Peyer's patch (tissue), 4 donors: Measurements from ENCODE around the gene BMP6.

Experiments used
- CTCF ChIP-seq, 6 experiments: fragments of 450-650 bp in 4 of 6; fragments of 200-600 bp in 2 of 6; sonication (generic) in 1 of 6; IDR thresholded peaks; one replicate each; pipeline ENCODE4 v1.5.1; 2017 to 2019; ENCODE audit warnings: antibody characterized with exemption in 6 of 6, mild to moderate bottlenecking in 3 of 6, moderate library complexity in 1 of 6
- POLR2A ChIP-seq, 2 donors: fragments of 450-650 bp; IDR thresholded peaks; one replicate each; pipeline ENCODE4 v1.5.1; 2017; ENCODE audit warnings: antibody characterized with exemption in 2 of 2, mild to moderate bottlenecking in 2 of 2, moderate library complexity in 2 of 2

- TF ChIP-seq POLR2A (IDR thresholded peaks at IDR 0.05) (no peak), CTCF (IDR thresholded peaks at IDR 0.05) (no peak)
These were observed 157.5 kb downstream of the BMP6 start for GRCh38 chr6:7883381-7883780.
